IPS-NIHi7 (cell line): Measurements from ENCODE around the gene PTAFR.
"Not testable (repeated sequence)": the region's sequence is repeated elsewhere in the genome, so short reads cannot be mapped to it uniquely, and the experiment has no call there.

ENCODE experiments used
- DNase-seq: peaks from one replicate; pipeline ENCODE4 v3.0.0; 2012; ENCODE audit warnings: mixed read lengths; ENCODE audit errors: extremely low spot score

PTAFR gene

GRCh38 chr1:28145728-28146127, 30.8 kb downstream of the PTAFR start:
- no peak for DNase-seq

GRCh38 chr1:28144203-28145135, 32.0 kb downstream of the PTAFR start:
- DNase-seq: no peak

GRCh38 chr1:28143496-28144202, 32.8 kb downstream of the PTAFR start:
- no peak for DNase-seq

- DNase-seq: no peak
Observed at GRCh38 chr1:28141685-28142084, 34.8 kb downstream of the PTAFR start.

- not testable (repeated sequence) for DNase-seq
Observed at GRCh38 chr1:28139866-28140265, 36.6 kb downstream of the PTAFR start.

GRCh38 chr1:28139025-28139712, 37.3 kb downstream of the PTAFR start:
- no peak for DNase-seq

GRCh38 chr1:28136922-28137613, 39.4 kb downstream of the PTAFR start:
- no peak for DNase-seq

GRCh38 chr1:28136169-28136921, 40.1 kb downstream of the PTAFR start:
- no peak for DNase-seq

- no peak for DNase-seq
Observed at GRCh38 chr1:28135371-28136168, 40.9 kb downstream of the PTAFR start.

- no peak for DNase-seq
Observed at GRCh38 chr1:28134651-28135207, 41.8 kb downstream of the PTAFR start.

- no peak for DNase-seq
Observed at GRCh38 chr1:28132171-28133167, 44.0 kb downstream of the PTAFR start.

GRCh38 chr1:28130901-28131300, 45.6 kb downstream of the PTAFR start:
- no peak for DNase-seq

GRCh38 chr1:28129150-28129549, 47.3 kb downstream of the PTAFR start:
- DNase-seq: no peak

GRCh38 chr1:28127617-28128257, 48.8 kb downstream of the PTAFR start:
- DNase-seq: no peak

- no peak for DNase-seq
Observed at GRCh38 chr1:28126783-28127490, 49.6 kb downstream of the PTAFR start.

- no peak for DNase-seq
Observed at GRCh38 chr1:28126212-28126611, 50.3 kb downstream of the PTAFR start.

GRCh38 chr1:28123461-28123961, 53.0 kb downstream of the PTAFR start:
- no peak for DNase-seq
